Ishikawa (cell line): ENCODE data around the gene DST.

ENCODE experiments used
- CEBPB ChIP-seq: IDR thresholded peaks from 2 replicates; pipeline ENCODE4 v1.6.1; 2012
- CREB1 ChIP-seq: IDR thresholded peaks from 2 replicates; pipeline ENCODE4 v1.6.1; 2012; ENCODE audit warnings: low read depth
- EP300 ChIP-seq: IDR thresholded peaks from 2 replicates; pipeline ENCODE4 v1.6.1; 2012; ENCODE audit warnings: borderline replicate concordance
- NFIC ChIP-seq: IDR thresholded peaks from 2 replicates; pipeline ENCODE4 v1.6.1; 2012
- TF ChIP-seq, protein P1 (sequence below): IDR thresholded peaks from 2 replicates; pipeline ENCODE4 v1.6.1; 2012

DNA sequence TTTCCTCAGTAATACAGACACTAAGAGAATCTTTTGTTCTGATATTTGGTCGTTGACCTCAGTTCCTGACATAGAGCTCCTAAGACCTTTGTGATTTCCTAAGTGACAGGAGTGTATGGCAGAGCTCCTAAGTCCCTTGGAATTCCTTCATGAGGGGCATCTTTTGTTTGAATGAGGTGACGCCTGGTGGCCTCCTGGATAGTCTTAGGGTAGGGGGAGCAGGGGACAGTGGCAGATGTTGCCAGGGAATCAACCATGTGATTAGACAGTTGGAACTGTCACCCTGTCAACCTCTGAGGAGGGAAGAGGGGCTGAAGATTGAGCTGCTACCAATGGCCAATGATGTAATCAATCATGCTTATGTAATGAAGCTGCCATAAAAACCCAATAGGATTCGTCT, 67.0 kb downstream of the DST start:
- TF ChIP-seq CREB1 (no peak), EP300 (no peak), NFIC (no peak), CEBPB (no peak)
- TF ChIP-seq, protein P1, sequence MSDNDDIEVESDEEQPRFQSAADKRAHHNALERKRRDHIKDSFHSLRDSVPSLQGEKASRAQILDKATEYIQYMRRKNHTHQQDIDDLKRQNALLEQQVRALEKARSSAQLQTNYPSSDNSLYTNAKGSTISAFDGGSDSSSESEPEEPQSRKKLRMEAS: no peak
